Activated CD4-positive, alpha-beta memory T cell treated with anti-CD3 and anti-CD28 coated beads for 36 hours (primary cell): ENCODE data around the gene FLRT3. TPM values are rescaled to one million over a fixed set of nuclear protein-coding genes. Genes with fewer than 3 reads are reported as not detected.

Source experiments
- CTCF ChIA-PET: fragments of 350-600 bp; sonication (Branson Sonifier 250); formaldehyde crosslinking; loops from one replicate; lab custom pipeline; 2021; ENCODE audit warnings: antibody characterized with exemption, inconsistent platforms; lab: Charles Lee
- POLR2A ChIA-PET: fragments of 350-600 bp; sonication (Branson Sonifier 250); formaldehyde crosslinking; loops from one replicate; lab custom pipeline; 2021; ENCODE audit warnings: antibody characterized with exemption; lab: Charles Lee
- DNase-seq: peaks from one replicate; pipeline ENCODE4 v3.0.0-alpha.2; 2020
- H3K27ac Mint-ChIP-seq: one replicate; pipeline ENCODE4 v1.8.0; 2021; ENCODE audit warnings: mixed read lengths
- H3K27me3 Mint-ChIP-seq: one replicate; pipeline ENCODE4 v1.8.0; 2021; ENCODE audit warnings: mixed read lengths
- H3K36me3 Mint-ChIP-seq: one replicate; pipeline ENCODE4 v1.8.0; 2021; ENCODE audit warnings: mixed read lengths
- H3K4me1 Mint-ChIP-seq: one replicate; pipeline ENCODE4 v1.8.0; 2021; ENCODE audit warnings: low read depth, mixed read lengths
- H3K4me3 Mint-ChIP-seq: one replicate; pipeline ENCODE4 v1.8.0; 2021; ENCODE audit warnings: mild to moderate bottlenecking, mixed read lengths
- H3K9me3 Mint-ChIP-seq: one replicate; pipeline ENCODE4 v1.8.0; 2021; ENCODE audit warnings: mixed read lengths
- intact Hi-C: fragments of 100-400 bp; cut with micrococcal nuclease; formaldehyde crosslinking; loops from one replicate; pipeline ENCODE4 v1.15.1; 2023
- total RNA-seq, 2 experiments: library from RNA; stranded (reverse); gene quantifications; one replicate each; pipeline ENCODE4 v1.2.3, GENCODE V29; 2021

FLRT3 gene
- total RNA-seq, 2 experiments from 2014 or later: not detected

DNA sequence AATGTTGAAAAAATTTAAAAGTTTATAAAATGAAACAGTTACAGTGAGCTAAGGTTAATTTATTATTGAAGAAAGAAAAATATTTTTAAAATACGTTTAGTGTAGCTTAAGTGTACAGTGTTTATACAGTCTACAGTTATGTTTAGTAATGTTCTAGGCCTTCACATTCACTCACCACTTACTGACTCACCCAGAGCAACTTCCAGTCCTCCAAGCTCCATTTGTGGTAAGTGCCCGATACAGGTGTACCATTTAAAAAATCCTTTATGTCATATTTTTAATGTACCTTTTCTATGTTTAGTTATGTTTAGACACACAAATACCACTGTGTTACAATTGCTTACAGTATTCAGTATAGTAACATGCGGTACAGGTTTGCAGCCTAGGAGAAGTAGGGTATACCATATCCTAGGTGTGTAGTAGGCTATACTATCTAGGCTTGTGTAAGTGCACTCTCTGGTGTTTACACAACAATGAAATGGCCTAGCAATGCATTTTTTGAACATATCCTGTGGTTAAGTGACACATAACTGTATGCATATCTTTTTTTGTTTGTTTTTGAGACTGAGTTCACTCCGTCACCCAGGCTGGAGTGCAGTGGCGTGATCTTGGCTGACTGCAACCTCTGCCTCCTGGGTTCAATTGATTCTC is 26.3 kb downstream of the FLRT3 start:
- no peaks in the 10 kb centered on the region for H3K4me1 Mint-ChIP-seq
- intact Hi-C loops: no loop called here
- H3K27ac Mint-ChIP-seq: no peak overlapping the region
- H3K27me3 Mint-ChIP-seq: no peaks in the 10 kb centered on the region
- peaks cover 16% of the 10 kb centered on the region for H3K9me3 Mint-ChIP-seq
- DNase-seq: no peak
- ChIA-PET POLR2A (no interaction called here), CTCF (no interaction called here)
- H3K4me3 Mint-ChIP-seq: no peak overlapping the region
- H3K36me3 Mint-ChIP-seq: no peaks in the 10 kb centered on the region

DNA sequence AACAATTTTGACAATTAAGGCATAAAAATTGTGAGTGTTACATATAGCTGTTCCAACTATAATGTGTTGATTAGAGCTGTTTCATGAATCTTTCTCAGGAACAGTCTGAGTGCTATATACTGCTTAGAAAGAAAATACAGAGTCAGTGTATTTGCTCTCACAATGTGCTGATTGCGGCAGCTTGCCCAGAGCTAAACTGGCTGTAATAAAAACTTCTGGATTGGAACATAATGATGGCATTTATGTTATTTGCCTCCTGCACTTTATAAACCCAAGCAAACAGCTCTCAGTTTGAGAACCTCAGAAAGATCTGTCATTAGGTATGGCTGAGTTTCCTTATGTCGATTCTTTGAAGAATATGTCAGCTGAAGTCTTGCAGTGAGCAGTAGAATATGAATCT is 29.5 kb downstream of the FLRT3 start:
- Mint-ChIP-seq H3K4me1 (no peaks in the 10 kb centered on the region), H3K9me3 (peaks cover 19% of the 10 kb centered on the region), H3K4me3 (no peak overlapping the region), H3K27me3 (no peaks in the 10 kb centered on the region), H3K36me3 (no peaks in the 10 kb centered on the region), H3K27ac (no peak overlapping the region)
- DNase-seq: no peak
- POLR2A ChIA-PET: no interaction called here
- intact Hi-C loops: no loop called here
- CTCF ChIA-PET: no interaction called here

DNA sequence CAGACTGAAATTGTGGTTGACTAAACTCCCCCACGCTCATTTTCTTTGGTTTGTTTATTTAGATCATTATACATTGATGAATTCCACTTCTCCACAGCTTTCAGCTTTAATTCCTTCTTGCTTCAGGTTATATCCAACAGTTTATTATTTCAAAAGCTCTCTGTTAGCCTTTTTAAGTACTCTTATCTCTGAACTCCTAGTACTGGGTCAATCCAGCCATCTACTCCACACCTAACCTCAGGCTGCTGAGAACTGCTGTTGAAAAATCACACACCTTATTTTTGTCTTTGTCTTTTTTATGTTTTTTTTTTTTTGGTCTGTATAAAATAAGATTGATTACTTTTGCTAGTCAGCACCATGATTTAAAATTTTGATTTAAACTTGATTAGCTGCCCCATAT is 32.9 kb downstream of the FLRT3 start:
- Mint-ChIP-seq H3K27ac (no peak overlapping the region), H3K4me3 (no peak overlapping the region), H3K27me3 (no peaks in the 10 kb centered on the region), H3K36me3 (no peaks in the 10 kb centered on the region), H3K4me1 (no peaks in the 10 kb centered on the region), H3K9me3 (peaks cover 22% of the 10 kb centered on the region)
- intact Hi-C loops: no loop called here
- POLR2A ChIA-PET: no interaction called here
- CTCF ChIA-PET: no interaction called here
- no peak for DNase-seq

DNA sequence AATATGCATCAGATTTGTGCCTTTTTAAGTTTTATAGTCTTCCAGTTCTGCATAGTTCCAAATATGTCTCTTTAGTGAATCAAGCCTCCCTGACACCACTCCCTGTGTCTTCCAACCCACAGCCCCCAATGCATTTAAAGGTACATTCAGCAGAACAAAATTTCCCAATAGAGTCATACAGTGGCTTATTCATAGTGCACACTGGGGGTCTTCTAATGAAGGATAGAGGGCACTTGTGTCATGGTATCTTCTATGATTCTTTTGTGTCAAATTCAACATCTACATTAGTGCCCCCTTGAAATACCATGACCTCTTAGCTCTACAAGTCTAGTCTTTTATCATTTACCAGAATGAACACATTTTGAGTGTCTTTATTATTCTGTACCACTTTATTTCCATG is 33.8 kb downstream of the FLRT3 start:
- Mint-ChIP-seq H3K9me3 (peaks cover 22% of the 10 kb centered on the region), H3K27ac (no peak overlapping the region), H3K27me3 (no peaks in the 10 kb centered on the region), H3K4me1 (no peaks in the 10 kb centered on the region), H3K4me3 (no peak overlapping the region), H3K36me3 (no peaks in the 10 kb centered on the region)
- POLR2A ChIA-PET: no interaction called here
- intact Hi-C loops: no loop called here
- CTCF ChIA-PET: no interaction called here
- DNase-seq: no peak

DNA sequence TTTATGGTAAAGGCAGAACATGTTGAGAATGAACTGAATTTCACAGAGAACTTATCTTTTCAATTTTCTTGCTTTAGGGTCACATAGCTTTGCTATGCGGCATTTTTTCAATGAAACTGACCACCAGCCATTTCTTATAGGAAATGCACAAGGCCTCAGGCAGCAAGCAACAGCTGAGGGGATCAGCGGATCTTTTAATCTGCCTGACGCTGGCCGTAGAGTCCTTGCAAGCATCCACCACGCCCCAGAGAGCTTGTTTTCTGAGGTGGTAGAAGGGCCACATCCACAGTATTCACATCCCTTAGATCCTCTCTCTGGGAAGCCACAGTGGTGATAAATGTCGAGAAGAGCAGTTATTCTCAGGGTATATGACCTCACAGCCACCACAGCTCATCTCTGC is 34.3 kb downstream of the FLRT3 start:
- H3K9me3 Mint-ChIP-seq: peaks cover 19% of the 10 kb centered on the region
- H3K36me3 Mint-ChIP-seq: no peaks in the 10 kb centered on the region
- DNase-seq: no peak
- POLR2A ChIA-PET: no interaction called here
- no peak overlapping the region for H3K4me3 Mint-ChIP-seq
- H3K27me3 Mint-ChIP-seq: no peaks in the 10 kb centered on the region
- no peaks in the 10 kb centered on the region for H3K4me1 Mint-ChIP-seq
- CTCF ChIA-PET: no interaction called here
- no peak overlapping the region for H3K27ac Mint-ChIP-seq
- intact Hi-C loops: no loop called here

DNA sequence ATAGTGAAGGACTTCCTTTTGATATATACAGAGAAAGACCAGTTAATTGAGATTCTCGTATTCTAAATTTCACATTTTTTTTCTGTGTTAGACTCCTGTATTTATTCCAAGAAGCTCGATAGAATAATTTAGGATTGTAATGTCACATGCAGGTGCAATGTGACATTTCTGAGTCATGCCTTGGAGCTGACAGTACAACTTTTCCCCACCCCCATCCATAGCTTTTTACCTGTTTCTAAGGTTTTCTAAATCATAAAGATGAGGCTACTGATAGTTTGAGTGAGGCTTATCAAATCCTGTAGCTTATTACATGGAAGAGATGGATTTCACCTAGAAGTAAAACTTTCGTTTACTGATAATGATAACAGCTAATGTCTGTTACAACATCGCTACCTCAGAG is 37.6 kb downstream of the FLRT3 start:
- Mint-ChIP-seq H3K4me3 (no peak overlapping the region), H3K27ac (no peak overlapping the region), H3K4me1 (no peaks in the 10 kb centered on the region), H3K36me3 (no peaks in the 10 kb centered on the region), H3K27me3 (no peaks in the 10 kb centered on the region), H3K9me3 (peaks cover 16% of the 10 kb centered on the region)
- ChIA-PET CTCF (no interaction called here), POLR2A (no interaction called here)
- intact Hi-C loops: no loop called here
- no peak for DNase-seq

DNA sequence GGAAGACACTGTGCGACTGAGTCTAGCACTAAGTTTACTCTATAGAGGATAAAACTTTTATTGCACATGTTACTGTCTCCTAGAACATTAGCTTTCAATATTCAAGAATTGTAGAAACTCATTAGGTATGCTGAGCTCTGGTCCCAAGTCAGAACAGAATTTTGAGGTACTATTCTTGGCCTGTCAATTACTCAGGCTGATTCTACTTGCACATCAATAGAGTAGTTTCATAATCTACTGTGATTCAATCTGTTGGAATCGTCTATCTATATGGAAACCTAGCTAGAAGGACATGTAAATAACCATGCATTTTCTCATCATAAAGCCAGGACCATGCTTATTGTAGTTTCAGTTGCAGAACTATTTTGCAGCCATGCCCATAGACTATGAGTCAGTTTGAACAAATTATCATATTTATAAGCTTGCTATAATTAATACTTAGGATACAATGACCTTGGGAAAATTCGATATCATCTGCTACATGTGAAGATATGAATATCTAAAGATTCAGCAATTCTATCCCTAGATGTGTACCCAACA is 41.6 kb downstream of the FLRT3 start:
- intact Hi-C loops: no loop called here
- Mint-ChIP-seq H3K27me3 (no peaks in the 10 kb centered on the region), H3K36me3 (no peaks in the 10 kb centered on the region), H3K4me3 (no peak overlapping the region), H3K27ac (no peak overlapping the region), H3K9me3 (peaks cover 13% of the 10 kb centered on the region), H3K4me1 (no peaks in the 10 kb centered on the region)
- CTCF ChIA-PET: no interaction called here
- POLR2A ChIA-PET: no interaction called here
- no peak for DNase-seq

DNA sequence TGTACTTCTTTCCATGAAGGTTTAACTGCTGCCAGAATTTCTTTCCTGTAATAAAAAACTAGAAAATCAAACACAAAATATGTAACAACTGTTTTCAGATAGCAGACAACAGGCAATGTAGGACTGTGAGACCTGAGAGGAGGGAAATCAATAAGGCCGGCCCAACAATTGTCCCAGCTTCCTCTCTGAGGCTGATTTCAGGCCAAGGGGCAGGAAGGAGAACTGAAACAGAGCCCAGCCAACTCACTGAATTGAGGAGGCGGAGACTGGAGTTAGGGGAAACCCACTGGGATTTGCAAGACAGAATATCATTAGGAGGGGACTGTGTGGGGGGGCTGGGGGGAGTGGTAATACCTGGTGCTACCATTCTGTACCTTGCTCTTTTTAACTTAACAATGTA is 42.2 kb downstream of the FLRT3 start:
- POLR2A ChIA-PET: no interaction called here
- Mint-ChIP-seq H3K9me3 (peaks cover 13% of the 10 kb centered on the region), H3K4me3 (no peak overlapping the region), H3K4me1 (no peaks in the 10 kb centered on the region), H3K36me3 (no peaks in the 10 kb centered on the region), H3K27me3 (no peaks in the 10 kb centered on the region), H3K27ac (no peak overlapping the region)
- no peak for DNase-seq
- intact Hi-C loops: no loop called here
- CTCF ChIA-PET: no interaction called here

DNA sequence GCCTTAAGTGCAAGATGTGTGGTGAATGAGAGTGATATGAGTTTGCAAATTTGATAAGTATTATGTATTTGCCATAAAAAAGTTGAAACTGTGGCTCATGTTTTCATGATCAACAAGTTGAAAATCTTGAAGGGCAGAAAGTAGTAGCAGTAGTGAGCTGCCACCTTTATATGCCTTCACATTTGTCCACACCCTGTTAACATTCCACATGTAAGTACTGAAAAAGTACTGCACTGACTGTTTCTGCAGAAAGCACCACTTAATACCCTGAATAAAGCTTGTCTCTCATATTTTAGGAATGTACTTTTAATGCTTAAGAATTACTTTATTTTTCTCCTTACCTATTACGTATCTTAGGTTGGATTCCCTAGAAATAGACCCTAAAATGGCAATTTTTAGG is 45.9 kb downstream of the FLRT3 start:
- CTCF ChIA-PET: no interaction called here
- no peaks in the 10 kb centered on the region for H3K36me3 Mint-ChIP-seq
- intact Hi-C loops: no loop called here
- DNase-seq: no peak
- no peaks in the 10 kb centered on the region for H3K4me1 Mint-ChIP-seq
- H3K27ac Mint-ChIP-seq: no peak overlapping the region
- no peak overlapping the region for H3K4me3 Mint-ChIP-seq
- peaks cover 15% of the 10 kb centered on the region for H3K9me3 Mint-ChIP-seq
- H3K27me3 Mint-ChIP-seq: no peaks in the 10 kb centered on the region
- POLR2A ChIA-PET: no interaction called here

DNA sequence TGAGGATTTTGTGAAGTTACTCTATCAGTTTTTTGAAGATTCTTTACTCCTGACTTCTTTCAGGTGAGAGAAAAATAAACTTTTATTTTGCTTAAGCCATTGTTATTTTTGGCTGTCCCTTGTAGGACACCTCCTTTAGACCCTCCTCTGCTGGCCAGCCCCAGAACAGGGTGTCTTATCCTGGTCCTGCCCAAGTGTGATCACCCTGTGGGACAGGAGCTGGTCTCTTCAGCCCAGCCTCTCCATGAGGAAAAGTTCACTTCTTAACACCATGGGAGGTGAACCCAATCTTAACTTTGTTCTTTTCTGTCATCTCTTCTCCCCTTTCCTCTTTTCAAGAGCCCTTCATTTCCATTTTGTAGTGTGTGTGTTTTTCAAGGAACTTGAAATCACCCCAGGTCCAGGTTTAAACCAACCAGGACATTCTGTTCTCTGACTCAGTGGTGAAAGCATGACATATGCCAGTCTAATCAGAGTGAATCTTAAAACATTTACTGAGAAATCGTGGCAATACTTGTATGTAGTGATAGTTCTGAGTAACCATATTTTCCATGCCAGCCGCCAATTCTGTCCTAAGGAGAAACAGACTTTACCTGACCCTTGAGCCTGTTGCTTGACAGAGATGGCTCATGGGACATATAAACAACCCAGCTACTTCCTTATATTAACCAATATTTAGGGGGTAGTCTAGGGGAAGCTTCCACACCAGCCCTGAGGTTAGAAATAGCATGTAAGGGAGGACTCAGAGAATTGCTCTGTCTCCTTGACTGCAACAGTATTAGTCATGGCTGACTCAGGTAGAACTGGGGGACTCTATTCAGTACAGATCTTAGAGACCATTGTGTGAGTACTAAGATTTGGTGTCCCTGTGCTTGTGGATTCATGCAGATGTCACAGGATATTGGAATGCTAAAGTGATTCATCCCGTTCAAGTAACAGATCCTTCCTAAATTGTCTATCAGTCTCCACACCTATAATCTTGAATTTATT is 48.8 kb downstream of the FLRT3 start:
- Mint-ChIP-seq H3K27me3 (no peaks in the 10 kb centered on the region), H3K9me3 (peaks cover 15% of the 10 kb centered on the region), H3K4me1 (no peaks in the 10 kb centered on the region), H3K27ac (no peak overlapping the region), H3K4me3 (no peak overlapping the region), H3K36me3 (no peaks in the 10 kb centered on the region)
- intact Hi-C loops: no loop called here
- POLR2A ChIA-PET: no interaction called here
- CTCF ChIA-PET: no interaction called here
- DNase-seq: no peak

DNA sequence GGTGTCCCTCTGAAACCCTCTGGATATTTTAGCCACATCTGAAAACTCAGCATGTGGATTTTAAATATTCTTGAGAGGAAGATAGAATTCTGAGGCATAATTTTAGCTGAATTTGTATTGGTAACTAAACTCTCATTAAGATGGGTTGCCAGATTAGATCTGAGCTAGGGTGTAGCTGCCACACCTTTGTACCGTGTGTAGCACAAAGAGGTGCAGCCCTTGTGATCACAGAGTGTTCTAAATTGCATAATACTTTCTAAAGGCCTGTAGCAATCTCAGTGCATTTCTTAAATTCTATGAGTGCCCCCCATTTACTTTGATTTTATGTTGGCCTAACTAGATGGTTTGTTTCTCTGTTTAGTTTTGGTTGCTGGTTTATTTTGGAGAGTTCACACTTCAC is 53.0 kb downstream of the FLRT3 start:
- ChIA-PET CTCF (no interaction called here), POLR2A (no interaction called here)
- Mint-ChIP-seq H3K27me3 (no peaks in the 10 kb centered on the region), H3K4me1 (no peaks in the 10 kb centered on the region), H3K27ac (no peak overlapping the region), H3K36me3 (no peaks in the 10 kb centered on the region), H3K4me3 (no peak overlapping the region), H3K9me3 (peaks cover 17% of the 10 kb centered on the region)
- no peak for DNase-seq
- intact Hi-C loops: no loop called here

DNA sequence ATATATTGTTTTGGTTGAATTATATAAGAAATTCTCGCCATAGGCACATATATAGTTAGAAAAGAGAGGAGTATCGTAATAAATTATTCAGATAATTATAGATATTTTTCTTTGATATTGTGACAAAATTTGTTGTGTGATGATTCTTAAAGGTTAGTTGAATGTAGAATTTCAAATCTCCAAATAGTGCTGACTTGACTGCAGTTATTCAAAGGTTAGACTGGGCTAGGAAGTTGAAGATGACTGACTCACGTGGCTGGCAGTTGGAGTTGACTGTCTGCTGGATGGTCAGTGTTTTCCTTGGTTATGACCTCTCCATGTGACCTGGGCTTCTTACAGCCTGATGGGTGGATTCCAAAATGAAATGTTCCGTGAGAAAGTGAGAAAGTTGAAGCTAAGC is 55.3 kb downstream of the FLRT3 start:
- H3K9me3 Mint-ChIP-seq: peaks cover 11% of the 10 kb centered on the region
- no peaks in the 10 kb centered on the region for H3K36me3 Mint-ChIP-seq
- intact Hi-C loops: no loop called here
- H3K27ac Mint-ChIP-seq: no peak overlapping the region
- H3K4me3 Mint-ChIP-seq: no peak overlapping the region
- CTCF ChIA-PET: no interaction called here
- no peaks in the 10 kb centered on the region for H3K4me1 Mint-ChIP-seq
- H3K27me3 Mint-ChIP-seq: no peaks in the 10 kb centered on the region
- POLR2A ChIA-PET: no interaction called here
- DNase-seq: no peak
